ENCODE results near the gene PLCH2.

DNA sequence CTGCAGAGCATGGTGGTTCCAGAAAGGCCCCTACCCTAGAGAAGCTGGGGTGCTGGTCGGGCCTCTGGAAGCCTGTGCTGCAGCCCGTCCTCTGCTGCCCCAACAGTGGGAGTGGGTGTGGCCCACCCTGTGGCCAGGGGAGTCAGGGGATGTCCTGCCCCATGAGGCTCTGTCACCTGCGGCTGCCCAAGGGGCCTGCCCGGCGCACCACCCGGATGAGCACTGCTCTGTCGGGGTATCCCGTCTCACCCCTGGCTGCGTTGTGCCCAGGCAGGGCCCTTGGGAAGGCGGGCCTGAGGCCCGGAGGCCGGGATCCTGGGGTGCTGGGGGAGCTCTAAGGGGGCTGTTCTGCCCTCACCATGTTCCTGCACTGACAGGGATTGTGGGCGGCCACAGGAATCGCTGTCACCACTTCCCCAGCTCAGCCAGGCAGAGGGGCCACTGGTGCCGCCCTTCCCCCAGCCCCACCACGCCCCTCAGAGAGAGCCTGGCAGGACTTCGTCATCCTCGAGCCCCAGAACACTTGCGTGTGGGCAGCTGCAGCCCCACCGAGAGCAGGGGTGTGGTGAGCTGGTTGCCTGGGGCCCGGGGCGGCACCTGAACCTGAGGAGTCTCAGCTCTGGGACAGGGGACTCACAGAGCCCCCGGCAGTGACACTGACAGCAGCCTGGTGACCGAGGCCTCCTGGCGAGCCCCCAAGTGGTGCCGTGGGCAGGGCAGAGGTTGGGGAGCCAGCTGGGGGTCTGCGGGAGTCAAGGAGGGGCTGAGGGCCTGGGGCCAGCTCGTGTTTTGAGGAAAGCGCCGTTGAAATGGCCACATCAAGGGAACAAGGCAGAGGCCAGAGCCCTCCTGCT lies 30.1 kb downstream of the PLCH2 start:
- TF ChIP-seq POLR2A (IDR thresholded peaks at IDR 0.05; ENCODE audit: low read depth, low read length) (peak; percentile 54; the same call in 1 of the 2 replicates), NR2C2 (IDR thresholded peaks at IDR 0.05; ENCODE audit: borderline replicate concordance, control insufficient read depth, insufficient read length, low read depth) (no peak), REST (IDR thresholded peaks at IDR 0.05; ENCODE audit: low read depth, low read length) (no peak), POLR2AphosphoS5 (IDR thresholded peaks at IDR 0.05; ENCODE audit: low read length) (no peak), SMC3 (IDR thresholded peaks at IDR 0.05; ENCODE audit: borderline replicate concordance, low read length) (no peak), TCF12 (IDR thresholded peaks at IDR 0.05; ENCODE audit: low read depth, low read length) (no peak), CHD2 (IDR thresholded peaks at IDR 0.05; ENCODE audit: borderline replicate concordance, low read depth, low read length) (no peak), CTCF (IDR thresholded peaks at IDR 0.05 in 2 of 3, conservative IDR thresholded peaks at IDR 0.05 in 1 of 3; ENCODE audit: control insufficient read depth in 2 of 3, extremely low read depth in 1 of 3, insufficient read depth in 1 of 3, low read depth in 3 of 3, low read length in 3 of 3) (no peak), KLF5 (IDR thresholded peaks at IDR 0.05; ENCODE audit: partially characterized antibody) (no peak), GABPA (IDR thresholded peaks at IDR 0.05; ENCODE audit: low read depth) (no peak)
- TF ChIP-seq, protein P1, sequence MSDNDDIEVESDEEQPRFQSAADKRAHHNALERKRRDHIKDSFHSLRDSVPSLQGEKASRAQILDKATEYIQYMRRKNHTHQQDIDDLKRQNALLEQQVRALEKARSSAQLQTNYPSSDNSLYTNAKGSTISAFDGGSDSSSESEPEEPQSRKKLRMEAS (IDR thresholded peaks at IDR 0.05; ENCODE audit: low read depth, low read length) = no peak

All from GM12878 (cell line).